Measurements from ENCODE around the gene KRTAP12-2.

GRCh38 chr21:44701541-44701940 lies 34.8 kb upstream of the KRTAP12-2 start:
- TF ChIP-seq, protein P1, sequence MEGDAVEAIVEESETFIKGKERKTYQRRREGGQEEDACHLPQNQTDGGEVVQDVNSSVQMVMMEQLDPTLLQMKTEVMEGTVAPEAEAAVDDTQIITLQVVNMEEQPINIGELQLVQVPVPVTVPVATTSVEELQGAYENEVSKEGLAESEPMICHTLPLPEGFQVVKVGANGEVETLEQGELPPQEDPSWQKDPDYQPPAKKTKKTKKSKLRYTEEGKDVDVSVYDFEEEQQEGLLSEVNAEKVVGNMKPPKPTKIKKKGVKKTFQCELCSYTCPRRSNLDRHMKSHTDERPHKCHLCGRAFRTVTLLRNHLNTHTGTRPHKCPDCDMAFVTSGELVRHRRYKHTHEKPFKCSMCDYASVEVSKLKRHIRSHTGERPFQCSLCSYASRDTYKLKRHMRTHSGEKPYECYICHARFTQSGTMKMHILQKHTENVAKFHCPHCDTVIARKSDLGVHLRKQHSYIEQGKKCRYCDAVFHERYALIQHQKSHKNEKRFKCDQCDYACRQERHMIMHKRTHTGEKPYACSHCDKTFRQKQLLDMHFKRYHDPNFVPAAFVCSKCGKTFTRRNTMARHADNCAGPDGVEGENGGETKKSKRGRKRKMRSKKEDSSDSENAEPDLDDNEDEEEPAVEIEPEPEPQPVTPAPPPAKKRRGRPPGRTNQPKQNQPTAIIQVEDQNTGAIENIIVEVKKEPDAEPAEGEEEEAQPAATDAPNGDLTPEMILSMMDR (IDR thresholded peaks at IDR 0.05), result no peak
- no peak for TF ChIP-seq POLR2A (IDR thresholded peaks at IDR 0.05)
